GM23338 (cell line): ENCODE results near the gene BMP8B.
"Not testable (repeated sequence)": the region's sequence is repeated elsewhere in the genome, so short reads cannot be mapped to it uniquely, and the experiment has no call there.

Source experiments
- EZH2 ChIP-seq: fragments of 200-600 bp; sonication (generic); IDR thresholded peaks from one replicate; pipeline ENCODE4 v1.8.0; 2017; ENCODE audit warnings: antibody characterized with exemption, mild to moderate bottlenecking, low read depth; ENCODE audit not compliant: unreplicated experiment
- EZH2phosphoT487 ChIP-seq: fragments of 200-600 bp; sonication (generic); IDR thresholded peaks from one replicate; pipeline ENCODE4 v1.8.1; 2018; ENCODE audit warnings: antibody characterized with exemption; ENCODE audit not compliant: unreplicated experiment
- JUNB ChIP-seq: IDR thresholded peaks from one replicate; pipeline ENCODE4 v1.6.1; 2016; ENCODE audit warnings: antibody characterized with exemption; ENCODE audit not compliant: unreplicated experiment
- POLR2AphosphoS5 ChIP-seq: IDR thresholded peaks from 2 replicates; pipeline ENCODE4 v1.6.1; 2016; ENCODE audit warnings: antibody characterized with exemption, low read depth
- TF ChIP-seq, protein P1 (sequence below), 2 experiments: fragments of 200-600 bp in 1 of 2; sonication (generic) in 1 of 2; conservative IDR thresholded peaks; 2 replicates each; pipeline versions ENCODE4 v1.5.1 to v1.6.1; 2016 to 2017; ENCODE audit warnings: antibody characterized with exemption in 2 of 2, low read depth in 2 of 2, mild to moderate bottlenecking in 2 of 2, moderate library complexity in 1 of 2
- TF ChIP-seq, protein P2 (sequence below): IDR thresholded peaks from one replicate; pipeline ENCODE4 v1.6.1; 2018; ENCODE audit warnings: antibody characterized with exemption; ENCODE audit not compliant: unreplicated experiment

DNA sequence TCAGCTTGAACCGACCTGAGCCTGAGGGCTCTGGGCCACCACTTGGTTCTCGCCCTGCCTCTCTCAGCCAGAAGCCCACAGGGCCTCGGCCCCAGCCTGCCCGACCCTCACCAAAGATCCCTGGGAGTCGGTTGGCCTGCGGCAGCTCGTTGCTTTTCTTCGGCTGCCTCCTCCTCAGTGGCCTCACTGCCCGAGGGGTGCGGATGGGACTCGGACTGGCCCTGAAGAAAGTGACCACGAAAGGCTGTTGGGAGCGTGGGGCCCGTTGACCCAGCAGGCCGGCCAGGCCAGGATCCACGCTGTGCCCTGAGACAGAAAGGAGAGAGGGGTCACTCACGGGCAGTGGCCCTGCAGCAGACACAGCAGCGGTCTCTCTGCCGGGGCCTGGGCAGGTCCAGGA is 24.2 kb downstream of the BMP8B start:
- not testable (repeated sequence) for TF ChIP-seq JUNB, EZH2, POLR2AphosphoS5, EZH2phosphoT487
- TF ChIP-seq, protein P1, sequence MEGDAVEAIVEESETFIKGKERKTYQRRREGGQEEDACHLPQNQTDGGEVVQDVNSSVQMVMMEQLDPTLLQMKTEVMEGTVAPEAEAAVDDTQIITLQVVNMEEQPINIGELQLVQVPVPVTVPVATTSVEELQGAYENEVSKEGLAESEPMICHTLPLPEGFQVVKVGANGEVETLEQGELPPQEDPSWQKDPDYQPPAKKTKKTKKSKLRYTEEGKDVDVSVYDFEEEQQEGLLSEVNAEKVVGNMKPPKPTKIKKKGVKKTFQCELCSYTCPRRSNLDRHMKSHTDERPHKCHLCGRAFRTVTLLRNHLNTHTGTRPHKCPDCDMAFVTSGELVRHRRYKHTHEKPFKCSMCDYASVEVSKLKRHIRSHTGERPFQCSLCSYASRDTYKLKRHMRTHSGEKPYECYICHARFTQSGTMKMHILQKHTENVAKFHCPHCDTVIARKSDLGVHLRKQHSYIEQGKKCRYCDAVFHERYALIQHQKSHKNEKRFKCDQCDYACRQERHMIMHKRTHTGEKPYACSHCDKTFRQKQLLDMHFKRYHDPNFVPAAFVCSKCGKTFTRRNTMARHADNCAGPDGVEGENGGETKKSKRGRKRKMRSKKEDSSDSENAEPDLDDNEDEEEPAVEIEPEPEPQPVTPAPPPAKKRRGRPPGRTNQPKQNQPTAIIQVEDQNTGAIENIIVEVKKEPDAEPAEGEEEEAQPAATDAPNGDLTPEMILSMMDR (conservative IDR thresholded peaks at IDR 0.05; ENCODE audit: low read depth in 2 of 2): not testable (repeated sequence)
- TF ChIP-seq, protein P2, sequence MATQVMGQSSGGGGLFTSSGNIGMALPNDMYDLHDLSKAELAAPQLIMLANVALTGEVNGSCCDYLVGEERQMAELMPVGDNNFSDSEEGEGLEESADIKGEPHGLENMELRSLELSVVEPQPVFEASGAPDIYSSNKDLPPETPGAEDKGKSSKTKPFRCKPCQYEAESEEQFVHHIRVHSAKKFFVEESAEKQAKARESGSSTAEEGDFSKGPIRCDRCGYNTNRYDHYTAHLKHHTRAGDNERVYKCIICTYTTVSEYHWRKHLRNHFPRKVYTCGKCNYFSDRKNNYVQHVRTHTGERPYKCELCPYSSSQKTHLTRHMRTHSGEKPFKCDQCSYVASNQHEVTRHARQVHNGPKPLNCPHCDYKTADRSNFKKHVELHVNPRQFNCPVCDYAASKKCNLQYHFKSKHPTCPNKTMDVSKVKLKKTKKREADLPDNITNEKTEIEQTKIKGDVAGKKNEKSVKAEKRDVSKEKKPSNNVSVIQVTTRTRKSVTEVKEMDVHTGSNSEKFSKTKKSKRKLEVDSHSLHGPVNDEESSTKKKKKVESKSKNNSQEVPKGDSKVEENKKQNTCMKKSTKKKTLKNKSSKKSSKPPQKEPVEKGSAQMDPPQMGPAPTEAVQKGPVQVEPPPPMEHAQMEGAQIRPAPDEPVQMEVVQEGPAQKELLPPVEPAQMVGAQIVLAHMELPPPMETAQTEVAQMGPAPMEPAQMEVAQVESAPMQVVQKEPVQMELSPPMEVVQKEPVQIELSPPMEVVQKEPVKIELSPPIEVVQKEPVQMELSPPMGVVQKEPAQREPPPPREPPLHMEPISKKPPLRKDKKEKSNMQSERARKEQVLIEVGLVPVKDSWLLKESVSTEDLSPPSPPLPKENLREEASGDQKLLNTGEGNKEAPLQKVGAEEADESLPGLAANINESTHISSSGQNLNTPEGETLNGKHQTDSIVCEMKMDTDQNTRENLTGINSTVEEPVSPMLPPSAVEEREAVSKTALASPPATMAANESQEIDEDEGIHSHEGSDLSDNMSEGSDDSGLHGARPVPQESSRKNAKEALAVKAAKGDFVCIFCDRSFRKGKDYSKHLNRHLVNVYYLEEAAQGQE: not testable (repeated sequence)
